ENCODE data around the gene DICER1. TPM values are rescaled to one million over a fixed set of nuclear protein-coding genes. Genes with fewer than 3 reads are reported as not detected.

Gene DICER1
- total and polyA plus RNA-seq, 11 donors = 5.4 to 57.9 (median 29.3) TPM

DNA sequence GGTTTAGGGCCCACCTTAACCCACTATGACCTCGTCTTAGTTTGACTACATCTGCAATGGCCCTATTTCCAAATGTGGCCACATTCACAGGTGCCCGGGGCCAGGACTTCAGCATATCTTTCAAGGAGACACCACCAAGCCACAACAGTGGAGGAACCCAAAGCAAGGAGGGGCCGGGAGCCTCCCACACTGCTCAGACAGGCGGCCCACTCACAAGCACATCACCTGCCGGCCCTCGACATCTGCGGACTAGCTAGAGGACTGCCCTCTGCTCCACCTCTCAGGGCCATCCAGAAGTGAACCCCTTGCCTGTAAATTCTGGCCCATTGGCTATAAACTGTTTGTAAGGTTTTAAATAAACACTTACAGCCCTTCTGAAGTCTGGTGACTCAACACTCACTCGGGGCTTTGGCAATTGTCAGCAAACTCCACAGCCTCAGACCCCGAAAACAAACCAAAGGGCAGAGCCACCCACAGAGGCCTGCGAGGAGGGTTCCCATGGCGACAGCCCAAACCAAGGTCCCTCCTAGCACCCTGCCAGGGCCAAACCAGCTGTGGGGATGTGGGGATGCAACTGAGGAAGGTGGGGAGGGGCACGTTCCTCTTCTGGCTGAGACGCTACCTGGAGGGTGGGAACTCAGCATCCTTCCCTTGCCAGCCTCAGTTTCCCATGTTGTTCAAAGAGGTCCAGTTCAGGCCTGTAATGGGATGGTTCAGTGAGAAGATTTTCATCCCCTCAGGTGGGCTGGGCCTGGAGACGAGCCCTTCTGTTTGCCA, 95.8 kb downstream of the DICER1 start:
- WGBS, 4 donors = 84 to 90% (median 88%) methylated on average over 14 of the region's 14 CpGs
- ATAC-seq (no peak), DNase-seq (no peak)
- Histone ChIP-seq H3K4me3 (no peak overlapping the region), H3K9me3 (no peaks in the 10 kb centered on the region), H3K27ac (no peak overlapping the region), H3K4me1 (no peaks in the 10 kb centered on the region), H3K27me3 (peaks cover 0 to 6% (median 0%) of the 10 kb centered on the region in 9 donors), H3K36me3 (no peaks in the 10 kb centered on the region)
- TF ChIP-seq POLR2A (IDR thresholded peaks at IDR 0.05) = no peak
- no peak for TF ChIP-seq CTCF (IDR thresholded peaks at IDR 0.05)
- intact Hi-C loops (cut with DNase I) = no loop called here

GRCh38 chr14:95059126-95059525, 98.2 kb downstream of the DICER1 start:
- DNase-seq (no peak), ATAC-seq (no peak)
- Histone ChIP-seq H3K27me3 (peaks cover 0 to 6% (median 0%) of the 10 kb centered on the region in 9 donors), H3K36me3 (no peaks in the 10 kb centered on the region), H3K9me3 (no peaks in the 10 kb centered on the region), H3K4me3 (no peak overlapping the region), H3K4me1 (no peaks in the 10 kb centered on the region), H3K27ac (no peak overlapping the region)
- TF ChIP-seq POLR2A (IDR thresholded peaks at IDR 0.05) (no peak), CTCF (IDR thresholded peaks at IDR 0.05) (no peak)
- WGBS, 4 donors = 54 to 56% (median 55%) methylated on average over 7 of the region's 7 CpGs
- intact Hi-C loops (cut with DNase I) = no loop called here

GRCh38 chr14:95058491-95058890, 98.8 kb downstream of the DICER1 start:
- ATAC-seq (no peak), DNase-seq (no peak)
- intact Hi-C loops (cut with DNase I) = no loop called here
- Histone ChIP-seq H3K36me3 (no peaks in the 10 kb centered on the region), H3K27ac (no peak overlapping the region), H3K4me3 (no peak overlapping the region), H3K27me3 (peaks cover 0 to 3% (median 0%) of the 10 kb centered on the region in 9 donors), H3K4me1 (no peaks in the 10 kb centered on the region), H3K9me3 (no peaks in the 10 kb centered on the region)
- WGBS, 4 donors = 77 to 82% (median 80%) methylated on average over 9 of the region's 9 CpGs
- no peak for TF ChIP-seq POLR2A (IDR thresholded peaks at IDR 0.05)
- TF ChIP-seq CTCF (IDR thresholded peaks at IDR 0.05) = no peak

GRCh38 chr14:95057851-95058250, 99.5 kb downstream of the DICER1 start:
- H3K4me1 ChIP-seq = no peaks in the 10 kb centered on the region
- no peak overlapping the region for H3K4me3 ChIP-seq
- WGBS, 4 donors = 67 to 81% (median 73%) methylated on average over 7 to 8 of the region's 8 CpGs
- peaks cover 0 to 3% (median 0%) of the 10 kb centered on the region in 9 donors for H3K27me3 ChIP-seq
- no peaks in the 10 kb centered on the region for H3K36me3 ChIP-seq
- no peak for DNase-seq
- no peaks in the 10 kb centered on the region for H3K9me3 ChIP-seq
- no peak overlapping the region for H3K27ac ChIP-seq
- intact Hi-C loops (cut with DNase I) = no loop called here
- ATAC-seq = no peak
- TF ChIP-seq POLR2A (IDR thresholded peaks at IDR 0.05) = no peak
- TF ChIP-seq CTCF (IDR thresholded peaks at IDR 0.05) = no peak

All from heart left ventricle (tissue), 16 donors.